H9 (cell line): ENCODE results near the gene BZW1. TPM values are rescaled to one million over a fixed set of nuclear protein-coding genes. Genes with fewer than 3 reads are reported as not detected.

Source experiments
- DNase-seq: peaks from one replicate; pipeline ENCODE4 v3.0.0-alpha.2; 2017
- H2AFZ ChIP-seq: one replicate; pipeline ENCODE4 v1.6.1; 2013; ENCODE audit warnings: mild to moderate bottlenecking, low read length, control low read depth, moderate library complexity
- H2AK5ac ChIP-seq: 2 replicates; pipeline ENCODE4 v1.6.1; 2013; ENCODE audit warnings: low read length, control low read depth, mixed read lengths; ENCODE audit not compliant: insufficient read length
- H2BK120ac ChIP-seq: one replicate; pipeline ENCODE4 v1.6.1; 2013; ENCODE audit warnings: low read depth, mild to moderate bottlenecking, low read length, control low read depth, inconsistent platforms; ENCODE audit not compliant: poor library complexity, severe bottlenecking
- H2BK12ac ChIP-seq: 2 replicates; pipeline ENCODE4 v1.6.1; 2013; ENCODE audit warnings: low read length, control low read depth, mixed read lengths, low read depth; ENCODE audit not compliant: insufficient read length
- H2BK15ac ChIP-seq: 2 replicates; pipeline ENCODE4 v1.6.1; 2013; ENCODE audit warnings: low read depth, low read length, control low read depth
- H2BK20ac ChIP-seq: one replicate; pipeline ENCODE4 v1.6.1; 2013; ENCODE audit warnings: low read depth, mild to moderate bottlenecking, low read length, control low read depth, inconsistent platforms; ENCODE audit not compliant: poor library complexity, severe bottlenecking
- H2BK5ac ChIP-seq: 2 replicates; pipeline ENCODE4 v1.6.1; 2013; ENCODE audit warnings: low read length, control low read depth, mixed read lengths; ENCODE audit not compliant: insufficient read length
- H3K14ac ChIP-seq: 2 replicates; pipeline ENCODE4 v1.6.1; 2013; ENCODE audit warnings: low read length, control low read depth; ENCODE audit not compliant: insufficient read depth
- H3K18ac ChIP-seq: 2 replicates; pipeline ENCODE4 v1.6.1; 2013; ENCODE audit warnings: low read depth, mild to moderate bottlenecking, mixed read lengths, low read length, control low read depth; ENCODE audit not compliant: insufficient read length
- H3K23ac ChIP-seq: 2 replicates; pipeline ENCODE4 v1.6.1; 2013; ENCODE audit warnings: low read length, control low read depth, mixed read lengths, low read depth; ENCODE audit not compliant: insufficient read length
- H3K23me2 ChIP-seq: 2 replicates; pipeline ENCODE4 v1.6.1; 2013; ENCODE audit warnings: low read depth, mild to moderate bottlenecking, mixed read lengths, low read length, control low read depth; ENCODE audit not compliant: insufficient read length, poor library complexity, severe bottlenecking
- H3K27ac ChIP-seq: 2 replicates; pipeline ENCODE4 v1.5.1; 2013; ENCODE audit warnings: low read length, control low read depth, mixed read lengths, low read depth; ENCODE audit not compliant: insufficient read length
- H3K27me3 ChIP-seq: 2 replicates; pipeline ENCODE4 v1.6.1; 2013; ENCODE audit warnings: low read length, control low read depth, inconsistent platforms; ENCODE audit not compliant: insufficient read depth
- H3K4ac ChIP-seq: 2 replicates; pipeline ENCODE4 v1.6.1; 2013; ENCODE audit warnings: low read depth, mild to moderate bottlenecking, control low read depth, inconsistent platforms, low read length, moderate library complexity
- H3K4me1 ChIP-seq: 2 replicates; pipeline ENCODE4 v1.6.1; 2013; ENCODE audit warnings: low read length, control low read depth, inconsistent platforms; ENCODE audit not compliant: insufficient read depth
- H3K4me2 ChIP-seq: 2 replicates; pipeline ENCODE4 v1.6.1; 2013; ENCODE audit warnings: low read length, control low read depth, mixed read lengths; ENCODE audit not compliant: insufficient read length, insufficient read depth
- H3K56ac ChIP-seq: 2 replicates; pipeline ENCODE4 v1.6.1; 2013; ENCODE audit warnings: low read depth, mild to moderate bottlenecking, mixed read lengths, low read length, control low read depth; ENCODE audit not compliant: insufficient read length
- H3K79me1 ChIP-seq: 2 replicates; pipeline ENCODE4 v1.6.1; 2013; ENCODE audit warnings: low read depth, mild to moderate bottlenecking, moderate library complexity, low read length, control low read depth, inconsistent platforms; ENCODE audit not compliant: insufficient read depth, poor library complexity, severe bottlenecking
- H3K79me2 ChIP-seq: 2 replicates; pipeline ENCODE4 v1.6.1; 2013; ENCODE audit warnings: low read length, control low read depth, inconsistent platforms; ENCODE audit not compliant: insufficient read depth
- H3K9ac ChIP-seq: 2 replicates; pipeline ENCODE4 v1.6.1; 2013; ENCODE audit warnings: low read length, control low read depth, mixed read lengths; ENCODE audit not compliant: insufficient read length; ENCODE audit errors: extremely low read depth
- H3K9me3 ChIP-seq: one replicate; pipeline ENCODE4 v1.6.1; 2013; ENCODE audit warnings: low read depth, low read length, inconsistent platforms; ENCODE audit not compliant: control insufficient read depth
- H3T11ph ChIP-seq: one replicate; pipeline ENCODE4 v1.6.1; 2013; ENCODE audit warnings: mild to moderate bottlenecking, low read length, control low read depth, inconsistent platforms
- H4K20me1 ChIP-seq: one replicate; pipeline ENCODE4 v1.6.1; 2013; ENCODE audit not compliant: control insufficient read depth, insufficient read length, insufficient read depth
- H4K5ac ChIP-seq: 2 replicates; pipeline ENCODE4 v1.6.1; 2013; ENCODE audit warnings: low read depth, mild to moderate bottlenecking, mixed read lengths, low read length, control low read depth; ENCODE audit not compliant: insufficient read length
- H4K8ac ChIP-seq: replicated peaks from 2 replicates; pipeline ENCODE4 v1.6.1; 2013; ENCODE audit warnings: low read length, control low read depth, mixed read lengths, low read depth; ENCODE audit not compliant: insufficient read length
- H4K91ac ChIP-seq: 2 replicates; pipeline ENCODE4 v1.6.1; 2013; ENCODE audit warnings: low read depth, mild to moderate bottlenecking, moderate library complexity, mixed read lengths, low read length, control low read depth; ENCODE audit not compliant: insufficient read length
- H3K27ac Mint-ChIP-seq, 3 experiments: 2 replicates in 2 of 3; 3 replicates in 1 of 3; pipeline ENCODE4 v1.8.0; 2020 to 2021; ENCODE audit warnings: mixed read lengths in 3 of 3, mild to moderate bottlenecking in 1 of 3, moderate library complexity in 1 of 3
- H3K27me3 Mint-ChIP-seq: 2 replicates; pipeline ENCODE4 v1.8.0; 2021; ENCODE audit warnings: low read depth, mild to moderate bottlenecking, moderate library complexity, mixed read lengths
- H3K36me3 Mint-ChIP-seq, 3 experiments: 2 replicates in 2 of 3; 3 replicates in 1 of 3; pipeline ENCODE4 v1.8.0; 2020 to 2021; ENCODE audit warnings: low read depth in 3 of 3, mixed read lengths in 3 of 3; ENCODE audit not compliant: insufficient read depth in 1 of 3
- H3K4me1 Mint-ChIP-seq, 2 experiments: 2 replicates each; pipeline ENCODE4 v1.8.0; 2020; ENCODE audit warnings: mixed read lengths in 2 of 2
- H3K4me3 Mint-ChIP-seq, 2 experiments: 2 replicates in 1 of 2; 3 replicates in 1 of 2; pipeline ENCODE4 v1.8.0; 2020 to 2021; ENCODE audit warnings: mild to moderate bottlenecking in 2 of 2, mixed read lengths in 2 of 2, moderate library complexity in 1 of 2
- H3K9me3 Mint-ChIP-seq, 2 experiments: 2 replicates in 1 of 2; 3 replicates in 1 of 2; pipeline ENCODE4 v1.8.0; 2020; ENCODE audit warnings: mild to moderate bottlenecking in 2 of 2, mixed read lengths in 2 of 2, moderate library complexity in 1 of 2
- WGBS: extraction: QIAGEN DNeasy Blood & Tissue Kit; methylation state at CpG from one replicate; pipeline ENCODE4 v1.1.7; 2013; ENCODE audit warnings: missing lambda C conversion rate, low lambda C conversion rate, mixed read lengths; ENCODE audit not compliant: insufficient read length; ENCODE audit errors: extremely low coverage; 5-methylcytosine and 5-hydroxymethylcytosine counted together
- total RNA-seq: library from RNA; stranded (reverse); gene quantifications from 2 replicates; pipeline ENCODE4 v1.2.1, GENCODE V29; 2021
- TF ChIP-seq, protein P1 (sequence below): fragments of 200-600 bp; sonication (generic); conservative IDR thresholded peaks from 3 replicates; pipeline ENCODE4 v1.8.0; 2021; ENCODE audit warnings: antibody characterized with exemption, mild to moderate bottlenecking

The BZW1 gene
- total RNA-seq, 1 experiment from 2014 or later, result 370 TPM

GRCh38 chr2:200845194-200845593, 33.5 kb downstream of the BZW1 start:
- Histone ChIP-seq H2BK5ac (no peak overlapping the region), H3K56ac (no peak overlapping the region), H4K20me1 (no peaks in the 10 kb centered on the region), H3K23ac (no peak overlapping the region), H3K27me3 (no peaks in the 10 kb centered on the region), H4K5ac (no peak overlapping the region), H2BK12ac (no peak overlapping the region), H3K27ac (no peak overlapping the region), H3K14ac (no peak overlapping the region), H3T11ph (no peak overlapping the region), H2AFZ (no peak overlapping the region), H3K79me1 (no peaks in the 10 kb centered on the region), H3K79me2 (no peaks in the 10 kb centered on the region), H3K23me2 (no peaks in the 10 kb centered on the region), H3K4ac (no peak overlapping the region), H4K91ac (no peak overlapping the region), H3K9ac (no peak overlapping the region), H4K8ac (no peak overlapping the region), H2AK5ac (no peak overlapping the region), H3K9me3 (no peaks in the 10 kb centered on the region), H2BK120ac (no peak overlapping the region), H3K4me1 (no peaks in the 10 kb centered on the region), H2BK20ac (no peak overlapping the region), H2BK15ac (no peak overlapping the region), H3K18ac (no peak overlapping the region), H3K4me2 (no peak overlapping the region)
- WGBS, result no CpG with 5 or more reads among the region's 5 CpGs
- Mint-ChIP-seq H3K4me3 (no peak overlapping the region), H3K4me1 (no peaks in the 10 kb centered on the region), H3K27me3 (no peaks in the 10 kb centered on the region; the same call in none of the 2 replicates), H3K9me3 (no peaks in the 10 kb centered on the region), H3K27ac (no peak overlapping the region), H3K36me3 (no peaks in the 10 kb centered on the region)
- TF ChIP-seq, protein P1, sequence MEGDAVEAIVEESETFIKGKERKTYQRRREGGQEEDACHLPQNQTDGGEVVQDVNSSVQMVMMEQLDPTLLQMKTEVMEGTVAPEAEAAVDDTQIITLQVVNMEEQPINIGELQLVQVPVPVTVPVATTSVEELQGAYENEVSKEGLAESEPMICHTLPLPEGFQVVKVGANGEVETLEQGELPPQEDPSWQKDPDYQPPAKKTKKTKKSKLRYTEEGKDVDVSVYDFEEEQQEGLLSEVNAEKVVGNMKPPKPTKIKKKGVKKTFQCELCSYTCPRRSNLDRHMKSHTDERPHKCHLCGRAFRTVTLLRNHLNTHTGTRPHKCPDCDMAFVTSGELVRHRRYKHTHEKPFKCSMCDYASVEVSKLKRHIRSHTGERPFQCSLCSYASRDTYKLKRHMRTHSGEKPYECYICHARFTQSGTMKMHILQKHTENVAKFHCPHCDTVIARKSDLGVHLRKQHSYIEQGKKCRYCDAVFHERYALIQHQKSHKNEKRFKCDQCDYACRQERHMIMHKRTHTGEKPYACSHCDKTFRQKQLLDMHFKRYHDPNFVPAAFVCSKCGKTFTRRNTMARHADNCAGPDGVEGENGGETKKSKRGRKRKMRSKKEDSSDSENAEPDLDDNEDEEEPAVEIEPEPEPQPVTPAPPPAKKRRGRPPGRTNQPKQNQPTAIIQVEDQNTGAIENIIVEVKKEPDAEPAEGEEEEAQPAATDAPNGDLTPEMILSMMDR, result no peak
- no peak for DNase-seq
